ENCODE results near the gene ECT2L. TPM values are rescaled to one million over a fixed set of nuclear protein-coding genes. Genes with fewer than 3 reads are reported as not detected.
"Not testable (repeated sequence)": the region's sequence is repeated elsewhere in the genome, so short reads cannot be mapped to it uniquely, and the experiment has no call there.

The ECT2L gene
- polyA plus RNA-seq, 2 donors: 0.04 to 0.05 TPM

GRCh38 chr6:138912308-138912707, 116.4 kb downstream of the ECT2L start:
- H3K27me3 ChIP-seq (ENCODE audit: control insufficient read depth in 1 of 2, insufficient read depth in 2 of 2, low read length in 2 of 2): no peaks in the 10 kb centered on the region
- no peak overlapping the region for H3K4me3 ChIP-seq (ENCODE audit: low read depth in 1 of 2, low read length in 2 of 2)
- peaks cover 14 to 18% of the 10 kb centered on the region in 2 donors for H3K36me3 ChIP-seq (ENCODE audit: control insufficient read depth in 2 of 2, insufficient read depth in 2 of 2, low read length in 1 of 2)
- WGBS, 2 donors: 75 to 76% methylated on average over 3 of the region's 3 CpGs
- H3K9me3 ChIP-seq (ENCODE audit: control insufficient read depth in 2 of 2, insufficient read depth in 1 of 2, low read depth in 1 of 2, low read length in 1 of 2): no peaks in the 10 kb centered on the region
- H3K4me1 ChIP-seq (ENCODE audit: control insufficient read depth in 2 of 2, insufficient read depth in 2 of 2, low read length in 1 of 2): no peaks in the 10 kb centered on the region
- no peak overlapping the region for H3K27ac ChIP-seq (ENCODE audit: low read depth in 2 of 2, low read length in 1 of 2)

- Histone ChIP-seq H3K4me1 (ENCODE audit: control insufficient read depth in 2 of 2, insufficient read depth in 2 of 2, low read length in 1 of 2) (no peaks in the 10 kb centered on the region), H3K4me3 (ENCODE audit: low read depth in 1 of 2, low read length in 2 of 2) (no peak overlapping the region), H3K27ac (ENCODE audit: low read depth in 2 of 2, low read length in 1 of 2) (no peak overlapping the region), H3K27me3 (ENCODE audit: control insufficient read depth in 1 of 2, insufficient read depth in 2 of 2, low read length in 2 of 2) (no peaks in the 10 kb centered on the region), H3K9me3 (ENCODE audit: control insufficient read depth in 2 of 2, insufficient read depth in 1 of 2, low read depth in 1 of 2, low read length in 1 of 2) (no peaks in the 10 kb centered on the region), H3K36me3 (ENCODE audit: control insufficient read depth in 2 of 2, insufficient read depth in 2 of 2, low read length in 1 of 2) (peaks cover 10 to 15% of the 10 kb centered on the region in 2 donors)
- WGBS, 2 donors: 51 to 66% methylated on average over 1 of the region's 1 CpG
Measured at GRCh38 chr6:138914701-138915100, 118.8 kb downstream of the ECT2L start.

GRCh38 chr6:138920906-138921305, 125.0 kb downstream of the ECT2L start:
- peaks cover 0 to 3% of the 10 kb centered on the region in 2 donors for H3K36me3 ChIP-seq (ENCODE audit: control insufficient read depth in 2 of 2, insufficient read depth in 2 of 2, low read length in 1 of 2)
- no peaks in the 10 kb centered on the region for H3K27me3 ChIP-seq (ENCODE audit: control insufficient read depth in 1 of 2, insufficient read depth in 2 of 2, low read length in 2 of 2)
- 81 to 88% methylated on average over 3 of the region's 3 CpGs for WGBS, 2 donors
- no peak overlapping the region for H3K4me3 ChIP-seq (ENCODE audit: low read depth in 1 of 2, low read length in 2 of 2)
- H3K9me3 ChIP-seq (ENCODE audit: control insufficient read depth in 2 of 2, insufficient read depth in 1 of 2, low read depth in 1 of 2, low read length in 1 of 2): no peaks in the 10 kb centered on the region
- H3K4me1 ChIP-seq (ENCODE audit: control insufficient read depth in 2 of 2, insufficient read depth in 2 of 2, low read length in 1 of 2): no peaks in the 10 kb centered on the region
- no peak overlapping the region for H3K27ac ChIP-seq (ENCODE audit: low read depth in 2 of 2, low read length in 1 of 2)

GRCh38 chr6:138923561-138923960, 127.7 kb downstream of the ECT2L start:
- Histone ChIP-seq H3K4me1 (ENCODE audit: control insufficient read depth in 2 of 2, insufficient read depth in 2 of 2, low read length in 1 of 2) (no peaks in the 10 kb centered on the region), H3K27me3 (ENCODE audit: control insufficient read depth in 1 of 2, insufficient read depth in 2 of 2, low read length in 2 of 2) (no peaks in the 10 kb centered on the region), H3K27ac (ENCODE audit: low read depth in 2 of 2, low read length in 1 of 2) (no peak overlapping the region), H3K36me3 (ENCODE audit: control insufficient read depth in 2 of 2, insufficient read depth in 2 of 2, low read length in 1 of 2) (no peaks in the 10 kb centered on the region), H3K9me3 (ENCODE audit: control insufficient read depth in 2 of 2, insufficient read depth in 1 of 2, low read depth in 1 of 2, low read length in 1 of 2) (no peaks in the 10 kb centered on the region), H3K4me3 (ENCODE audit: low read depth in 1 of 2, low read length in 2 of 2) (no peak overlapping the region)

- Histone ChIP-seq H3K36me3 (ENCODE audit: control insufficient read depth in 2 of 2, insufficient read depth in 2 of 2, low read length in 1 of 2) (peaks cover 0 to 2% of the 10 kb centered on the region in 2 donors), H3K27ac (ENCODE audit: low read depth in 2 of 2, low read length in 1 of 2) (no peak overlapping the region), H3K27me3 (ENCODE audit: control insufficient read depth in 1 of 2, insufficient read depth in 2 of 2, low read length in 2 of 2) (no peaks in the 10 kb centered on the region), H3K4me1 (ENCODE audit: control insufficient read depth in 2 of 2, insufficient read depth in 2 of 2, low read length in 1 of 2) (no peaks in the 10 kb centered on the region), H3K4me3 (ENCODE audit: low read depth in 1 of 2, low read length in 2 of 2) (no peak overlapping the region), H3K9me3 (ENCODE audit: control insufficient read depth in 2 of 2, insufficient read depth in 1 of 2, low read depth in 1 of 2, low read length in 1 of 2) (no peaks in the 10 kb centered on the region)
- 89 to 91% methylated on average over 2 of the region's 2 CpGs for WGBS, 2 donors
Measured at GRCh38 chr6:138925806-138926205, 129.9 kb downstream of the ECT2L start.

- no peak overlapping the region for H3K27ac ChIP-seq (ENCODE audit: low read depth in 2 of 2, low read length in 1 of 2)
- WGBS, 2 donors: 92% methylated on average over 3 of the region's 3 CpGs
- H3K9me3 ChIP-seq (ENCODE audit: control insufficient read depth in 2 of 2, insufficient read depth in 1 of 2, low read depth in 1 of 2, low read length in 1 of 2): no peaks in the 10 kb centered on the region
- no peaks in the 10 kb centered on the region for H3K27me3 ChIP-seq (ENCODE audit: control insufficient read depth in 1 of 2, insufficient read depth in 2 of 2, low read length in 2 of 2)
- H3K36me3 ChIP-seq (ENCODE audit: control insufficient read depth in 2 of 2, insufficient read depth in 2 of 2, low read length in 1 of 2): peaks cover 0 to 2% of the 10 kb centered on the region in 2 donors
- H3K4me3 ChIP-seq (ENCODE audit: low read depth in 1 of 2, low read length in 2 of 2): no peak overlapping the region
- H3K4me1 ChIP-seq (ENCODE audit: control insufficient read depth in 2 of 2, insufficient read depth in 2 of 2, low read length in 1 of 2): no peaks in the 10 kb centered on the region
Measured at GRCh38 chr6:138926579-138926978, 130.7 kb downstream of the ECT2L start.

GRCh38 chr6:138931660-138932059, 135.8 kb downstream of the ECT2L start:
- Histone ChIP-seq H3K4me3 (ENCODE audit: low read depth in 1 of 2, low read length in 2 of 2) (no peak overlapping the region), H3K4me1 (ENCODE audit: control insufficient read depth in 2 of 2, insufficient read depth in 2 of 2, low read length in 1 of 2) (no peaks in the 10 kb centered on the region), H3K27me3 (ENCODE audit: control insufficient read depth in 1 of 2, insufficient read depth in 2 of 2, low read length in 2 of 2) (no peaks in the 10 kb centered on the region), H3K9me3 (ENCODE audit: control insufficient read depth in 2 of 2, insufficient read depth in 1 of 2, low read depth in 1 of 2, low read length in 1 of 2) (no peaks in the 10 kb centered on the region), H3K27ac (ENCODE audit: low read depth in 2 of 2, low read length in 1 of 2) (no peak overlapping the region), H3K36me3 (ENCODE audit: control insufficient read depth in 2 of 2, insufficient read depth in 2 of 2, low read length in 1 of 2) (peaks cover 0 to 2% of the 10 kb centered on the region in 2 donors)
- WGBS, 2 donors: 73 to 76% methylated on average over 1 of the region's 1 CpG

- H3K4me1 ChIP-seq (ENCODE audit: control insufficient read depth in 2 of 2, insufficient read depth in 2 of 2, low read length in 1 of 2); H3K9me3 ChIP-seq (ENCODE audit: control insufficient read depth in 2 of 2, insufficient read depth in 1 of 2, low read depth in 1 of 2, low read length in 1 of 2); H3K36me3 ChIP-seq (ENCODE audit: control insufficient read depth in 2 of 2, insufficient read depth in 2 of 2, low read length in 1 of 2); H3K4me3 ChIP-seq (ENCODE audit: low read depth in 1 of 2, low read length in 2 of 2); H3K27ac ChIP-seq (ENCODE audit: low read depth in 2 of 2, low read length in 1 of 2); H3K27me3 ChIP-seq (ENCODE audit: control insufficient read depth in 1 of 2, insufficient read depth in 2 of 2, low read length in 2 of 2): not testable (repeated sequence)
- WGBS, 2 donors: 94 to 100% methylated on average over 1 of the region's 1 CpG
Measured at GRCh38 chr6:138936873-138937272, 141.0 kb downstream of the ECT2L start.

GRCh38 chr6:138943089-138943625, 147.3 kb downstream of the ECT2L start:
- no peaks in the 10 kb centered on the region for H3K9me3 ChIP-seq (ENCODE audit: control insufficient read depth in 2 of 2, insufficient read depth in 1 of 2, low read depth in 1 of 2, low read length in 1 of 2)
- no peak overlapping the region for H3K27ac ChIP-seq (ENCODE audit: low read depth in 2 of 2, low read length in 1 of 2)
- peaks cover 0 to 4% of the 10 kb centered on the region in 2 donors for H3K36me3 ChIP-seq (ENCODE audit: control insufficient read depth in 2 of 2, insufficient read depth in 2 of 2, low read length in 1 of 2)
- H3K4me1 ChIP-seq (ENCODE audit: control insufficient read depth in 2 of 2, insufficient read depth in 2 of 2, low read length in 1 of 2): no peaks in the 10 kb centered on the region
- no peaks in the 10 kb centered on the region for H3K27me3 ChIP-seq (ENCODE audit: control insufficient read depth in 1 of 2, insufficient read depth in 2 of 2, low read length in 2 of 2)
- H3K4me3 ChIP-seq (ENCODE audit: low read depth in 1 of 2, low read length in 2 of 2): no peak overlapping the region
- 94 to 96% methylated on average over 2 of the region's 2 CpGs for WGBS, 2 donors

GRCh38 chr6:138944412-138944811, 148.5 kb downstream of the ECT2L start:
- Histone ChIP-seq H3K27me3 (ENCODE audit: control insufficient read depth in 1 of 2, insufficient read depth in 2 of 2, low read length in 2 of 2) (no peaks in the 10 kb centered on the region), H3K9me3 (ENCODE audit: control insufficient read depth in 2 of 2, insufficient read depth in 1 of 2, low read depth in 1 of 2, low read length in 1 of 2) (no peaks in the 10 kb centered on the region), H3K27ac (ENCODE audit: low read depth in 2 of 2, low read length in 1 of 2) (no peak overlapping the region), H3K36me3 (ENCODE audit: control insufficient read depth in 2 of 2, insufficient read depth in 2 of 2, low read length in 1 of 2) (peaks cover 0 to 4% of the 10 kb centered on the region in 2 donors), H3K4me3 (ENCODE audit: low read depth in 1 of 2, low read length in 2 of 2) (no peak overlapping the region), H3K4me1 (ENCODE audit: control insufficient read depth in 2 of 2, insufficient read depth in 2 of 2, low read length in 1 of 2) (no peaks in the 10 kb centered on the region)
- WGBS, 2 donors: 77 to 84% methylated on average over 1 of the region's 1 CpG
